Measurements from ENCODE around the gene PLD6. TPM values are rescaled to one million over a fixed set of nuclear protein-coding genes. Genes with fewer than 3 reads are reported as not detected.
A peak's percentile ranks its signal among the peaks of the same experiment; 100 is the strongest.

The PLD6 gene
- total RNA-seq, 3 donors from 2014 or later (not counting 1 experiment from before 2014, with no cell fraction given): 0.45 to 1.7 (median 0.84) TPM

DNA sequence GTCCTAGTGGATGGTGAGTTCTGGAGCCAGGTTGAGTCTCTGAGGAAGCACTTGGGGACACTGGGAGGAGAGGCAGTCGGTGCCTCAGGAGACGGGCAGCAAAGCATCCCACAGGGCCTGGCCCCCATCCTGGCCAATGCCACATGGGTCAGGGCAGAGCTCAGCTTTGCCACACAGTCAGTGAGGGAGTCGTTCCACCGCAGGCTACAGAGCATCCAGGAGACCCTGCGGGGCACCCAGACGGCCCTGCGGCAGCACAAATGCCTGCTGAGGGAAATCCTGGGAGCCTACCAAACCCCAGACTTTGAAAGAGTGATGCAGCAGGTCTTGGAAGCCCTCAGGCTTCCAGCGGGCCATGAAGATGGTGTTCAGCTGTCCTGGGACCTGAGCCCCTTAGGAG, 39.7 kb downstream of the PLD6 start:
- Histone ChIP-seq H3K27ac (ENCODE audit: low read length) (no peak overlapping the region), H3K9me3 (ENCODE audit: control insufficient read depth, insufficient read depth, low read length) (no peaks in the 10 kb centered on the region), H3K4me3 (ENCODE audit: low read length) (no peak overlapping the region), H3K4me1 (ENCODE audit: control insufficient read depth, insufficient read depth, low read length) (peaks cover 9% of the 10 kb centered on the region), H3K27me3 (ENCODE audit: control insufficient read depth, insufficient read depth, low read length) (no peaks in the 10 kb centered on the region), H3K36me3 (ENCODE audit: control insufficient read depth, insufficient read depth, low read length) (peaks cover 70% of the 10 kb centered on the region)
- Mint-ChIP-seq H3K4me1 (peaks cover 11 to 20% of the 10 kb centered on the region in 2 donors), H3K27ac (no peak overlapping the region), H3K27me3 (ENCODE audit: low read depth in 2 of 2) (no peaks in the 10 kb centered on the region), H3K9me3 (no peaks in the 10 kb centered on the region), H3K4me3 (no peak overlapping the region), H3K36me3 (peaks cover 8% of the 10 kb centered on the region)
- TF ChIP-seq, protein P1, sequence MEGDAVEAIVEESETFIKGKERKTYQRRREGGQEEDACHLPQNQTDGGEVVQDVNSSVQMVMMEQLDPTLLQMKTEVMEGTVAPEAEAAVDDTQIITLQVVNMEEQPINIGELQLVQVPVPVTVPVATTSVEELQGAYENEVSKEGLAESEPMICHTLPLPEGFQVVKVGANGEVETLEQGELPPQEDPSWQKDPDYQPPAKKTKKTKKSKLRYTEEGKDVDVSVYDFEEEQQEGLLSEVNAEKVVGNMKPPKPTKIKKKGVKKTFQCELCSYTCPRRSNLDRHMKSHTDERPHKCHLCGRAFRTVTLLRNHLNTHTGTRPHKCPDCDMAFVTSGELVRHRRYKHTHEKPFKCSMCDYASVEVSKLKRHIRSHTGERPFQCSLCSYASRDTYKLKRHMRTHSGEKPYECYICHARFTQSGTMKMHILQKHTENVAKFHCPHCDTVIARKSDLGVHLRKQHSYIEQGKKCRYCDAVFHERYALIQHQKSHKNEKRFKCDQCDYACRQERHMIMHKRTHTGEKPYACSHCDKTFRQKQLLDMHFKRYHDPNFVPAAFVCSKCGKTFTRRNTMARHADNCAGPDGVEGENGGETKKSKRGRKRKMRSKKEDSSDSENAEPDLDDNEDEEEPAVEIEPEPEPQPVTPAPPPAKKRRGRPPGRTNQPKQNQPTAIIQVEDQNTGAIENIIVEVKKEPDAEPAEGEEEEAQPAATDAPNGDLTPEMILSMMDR (IDR thresholded peaks at IDR 0.05): no peak
- 97% methylated on average over 8 of the region's 8 CpGs for WGBS (ENCODE audit: insufficient coverage)
- intact Hi-C loops (cut with micrococcal nuclease): no loop called here
- ATAC-seq (no peak), DNase-seq (no peak)

DNA sequence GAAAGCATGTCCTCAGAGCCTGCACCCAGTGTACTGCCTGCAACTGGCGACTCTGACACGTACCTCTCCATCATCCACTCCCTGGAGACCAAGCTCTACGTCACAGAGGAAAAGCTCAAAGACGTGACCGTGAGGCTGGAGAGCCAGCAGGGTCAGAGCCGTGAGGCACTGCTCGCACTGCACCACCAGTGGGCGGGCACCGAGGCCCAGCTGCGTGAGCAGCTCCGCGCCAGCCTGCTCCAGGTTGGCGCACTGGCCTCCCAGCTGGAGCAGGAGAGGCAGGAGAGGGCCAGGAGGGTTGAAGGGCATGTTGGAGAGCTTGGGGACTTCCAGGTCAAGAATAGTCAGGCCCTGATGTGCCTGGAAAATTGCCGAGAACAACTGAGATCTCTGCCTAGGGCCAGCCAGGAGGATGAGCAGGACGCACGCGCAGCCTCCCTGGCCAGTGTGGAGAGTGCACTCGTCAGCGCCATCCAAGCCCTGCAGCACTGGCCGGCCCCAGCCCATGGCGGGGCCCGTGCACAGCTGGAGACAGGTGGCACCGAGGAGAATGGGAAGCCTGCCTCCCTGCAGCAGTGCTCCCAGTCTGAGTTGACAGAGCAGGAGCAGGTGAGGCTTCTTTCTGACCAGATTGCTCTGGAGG, 40.3 kb downstream of the PLD6 start:
- Histone ChIP-seq H3K27ac (ENCODE audit: low read length) (no peak overlapping the region), H3K36me3 (ENCODE audit: control insufficient read depth, insufficient read depth, low read length) (peaks cover 74% of the 10 kb centered on the region), H3K27me3 (ENCODE audit: control insufficient read depth, insufficient read depth, low read length) (no peaks in the 10 kb centered on the region), H3K4me1 (ENCODE audit: control insufficient read depth, insufficient read depth, low read length) (peaks cover 3% of the 10 kb centered on the region), H3K4me3 (ENCODE audit: low read length) (no peak overlapping the region), H3K9me3 (ENCODE audit: control insufficient read depth, insufficient read depth, low read length) (no peaks in the 10 kb centered on the region)
- Mint-ChIP-seq H3K36me3 (peaks cover 8% of the 10 kb centered on the region), H3K4me3 (no peak overlapping the region), H3K27ac (no peak overlapping the region), H3K9me3 (no peaks in the 10 kb centered on the region), H3K27me3 (ENCODE audit: low read depth in 2 of 2) (no peaks in the 10 kb centered on the region), H3K4me1 (peaks cover 6 to 14% of the 10 kb centered on the region in 2 donors)
- intact Hi-C loops (cut with micrococcal nuclease): no loop called here
- ATAC-seq: no peak
- TF ChIP-seq, protein P1 (IDR thresholded peaks at IDR 0.05): no peak
- 96% methylated on average over 23 of the region's 23 CpGs for WGBS (ENCODE audit: insufficient coverage)
- DNase-seq: no peak

DNA sequence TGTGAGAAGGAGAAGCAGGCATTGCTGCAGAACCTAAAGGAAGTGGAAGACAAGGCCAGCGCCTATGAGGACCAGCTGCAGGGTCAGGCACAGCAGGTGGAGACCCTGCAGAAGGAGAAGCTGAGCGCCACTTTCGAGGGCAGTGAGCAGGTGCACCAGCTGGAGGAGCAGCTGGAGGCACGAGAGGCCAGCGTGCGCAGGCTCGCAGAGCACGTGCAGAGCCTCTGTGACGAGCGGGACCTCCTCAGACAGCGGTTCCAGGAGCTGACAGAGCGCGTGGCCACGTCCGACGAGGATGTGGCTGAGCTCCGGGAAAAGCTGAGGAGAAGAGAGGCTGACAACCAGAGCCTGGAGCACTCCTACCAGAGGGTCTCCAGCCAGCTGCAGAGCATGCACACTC, 41.5 kb downstream of the PLD6 start:
- TF ChIP-seq, protein P1 (IDR thresholded peaks at IDR 0.05): no peak
- H3K4me3 Mint-ChIP-seq: no peak overlapping the region
- no peak for ATAC-seq
- Histone ChIP-seq H3K9me3 (ENCODE audit: control insufficient read depth, insufficient read depth, low read length) (no peaks in the 10 kb centered on the region), H3K27ac (ENCODE audit: low read length) (no peak overlapping the region), H3K36me3 (ENCODE audit: control insufficient read depth, insufficient read depth, low read length) (peaks cover 83% of the 10 kb centered on the region), H3K4me3 (ENCODE audit: low read length) (no peak overlapping the region), H3K27me3 (ENCODE audit: control insufficient read depth, insufficient read depth, low read length) (no peaks in the 10 kb centered on the region), H3K4me1 (ENCODE audit: control insufficient read depth, insufficient read depth, low read length) (no peaks in the 10 kb centered on the region)
- no peak for DNase-seq
- H3K4me1 Mint-ChIP-seq: peaks cover 6 to 14% of the 10 kb centered on the region in 2 donors
- H3K27me3 Mint-ChIP-seq (ENCODE audit: low read depth in 2 of 2): no peaks in the 10 kb centered on the region
- 96% methylated on average over 17 of the region's 17 CpGs for WGBS (ENCODE audit: insufficient coverage)
- H3K27ac Mint-ChIP-seq: peak overlapping the region in 1 of 2 donors; percentile 15
- H3K9me3 Mint-ChIP-seq: no peaks in the 10 kb centered on the region
- intact Hi-C loops (cut with micrococcal nuclease): no loop called here
- H3K36me3 Mint-ChIP-seq: peaks cover 8% of the 10 kb centered on the region

DNA sequence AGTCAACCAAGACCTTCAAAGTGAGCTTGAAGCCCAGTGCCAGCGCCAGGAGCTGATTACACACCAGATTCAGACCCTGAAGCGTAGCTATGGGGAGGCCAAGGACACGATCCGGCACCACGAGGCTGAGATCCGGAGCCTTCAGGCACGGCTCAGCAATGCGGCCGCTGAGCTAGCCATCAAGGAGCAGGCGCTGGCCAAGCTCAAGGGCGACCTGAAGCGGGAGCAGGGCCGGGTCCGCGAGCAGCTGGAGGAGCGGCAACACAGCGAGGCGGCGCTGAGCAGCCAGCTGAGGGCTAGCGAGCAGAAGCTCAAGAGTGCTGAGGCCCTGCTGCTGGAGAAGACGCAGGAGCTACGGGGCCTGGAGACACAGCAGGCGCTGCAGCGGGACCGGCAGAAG, 42.0 kb downstream of the PLD6 start:
- Mint-ChIP-seq H3K9me3 (no peaks in the 10 kb centered on the region), H3K27me3 (ENCODE audit: low read depth in 2 of 2) (no peaks in the 10 kb centered on the region), H3K27ac (peak overlapping the region in 1 of 2 donors; percentile 15), H3K4me3 (no peak overlapping the region), H3K36me3 (peaks cover 8% of the 10 kb centered on the region), H3K4me1 (peaks cover 5 to 14% of the 10 kb centered on the region in 2 donors)
- ATAC-seq (no peak), DNase-seq (no peak)
- H3K36me3 ChIP-seq (ENCODE audit: control insufficient read depth, insufficient read depth, low read length): peaks cover 88% of the 10 kb centered on the region
- no peaks in the 10 kb centered on the region for H3K9me3 ChIP-seq (ENCODE audit: control insufficient read depth, insufficient read depth, low read length)
- H3K4me1 ChIP-seq (ENCODE audit: control insufficient read depth, insufficient read depth, low read length): no peaks in the 10 kb centered on the region
- WGBS (ENCODE audit: insufficient coverage): 97% methylated on average over 25 of the region's 25 CpGs
- no peak overlapping the region for H3K27ac ChIP-seq (ENCODE audit: low read length)
- no peak overlapping the region for H3K4me3 ChIP-seq (ENCODE audit: low read length)
- H3K27me3 ChIP-seq (ENCODE audit: control insufficient read depth, insufficient read depth, low read length): no peaks in the 10 kb centered on the region
- intact Hi-C loops (cut with micrococcal nuclease): no loop called here
- TF ChIP-seq, protein P1 (IDR thresholded peaks at IDR 0.05): no peak

Data from natural killer cell (primary cell).